Osteoblast (primary cell): ENCODE measurements around the gene USF1. TPM values are rescaled to one million over a fixed set of nuclear protein-coding genes. Genes with fewer than 3 reads are reported as not detected.

ENCODE experiments used
- DNase-seq: peaks from one replicate; pipeline ENCODE4 v3.0.0; 2011; ENCODE audit warnings: low spot score, mixed read lengths; ENCODE audit not compliant: insufficient read length; ENCODE audit errors: missing footprints
- H2AFZ ChIP-seq: 2 replicates; pipeline ENCODE4 v1.6.0; 2011; ENCODE audit warnings: mild to moderate bottlenecking, low read length
- H3K27ac ChIP-seq: 2 replicates; pipeline ENCODE4 v1.5.1; 2011; ENCODE audit warnings: mild to moderate bottlenecking, low read depth, low read length, moderate library complexity
- H3K27me3 ChIP-seq: 2 replicates; pipeline ENCODE4 v1.6.0; 2012; ENCODE audit warnings: mild to moderate bottlenecking, control low read depth, inconsistent platforms, low read length, moderate library complexity; ENCODE audit not compliant: insufficient read depth
- H3K36me3 ChIP-seq: 2 replicates; pipeline ENCODE4 v1.5.1; 2011; ENCODE audit warnings: mild to moderate bottlenecking, low read length, control low read depth, moderate library complexity; ENCODE audit not compliant: insufficient read depth
- H3K4me1 ChIP-seq: 2 replicates; pipeline ENCODE4 v1.5.1; 2011; ENCODE audit warnings: mild to moderate bottlenecking, low read length, control low read depth, moderate library complexity; ENCODE audit not compliant: insufficient read depth
- H3K4me2 ChIP-seq: 2 replicates; pipeline ENCODE4 v1.6.0; 2011; ENCODE audit warnings: mild to moderate bottlenecking, low read length; ENCODE audit not compliant: insufficient read depth
- H3K4me3 ChIP-seq: fragments of 200-600 bp; sonication (generic); 3 replicates; pipeline ENCODE4 v1.5.1; 2012; ENCODE audit warnings: mild to moderate bottlenecking, low read length, inconsistent platforms; ENCODE audit not compliant: insufficient read depth
- H3K79me2 ChIP-seq: 2 replicates; pipeline ENCODE4 v1.6.0; 2012; ENCODE audit warnings: mild to moderate bottlenecking, low read length, control low read depth, inconsistent platforms; ENCODE audit not compliant: insufficient read depth
- H3K9me3 ChIP-seq: 2 replicates; pipeline ENCODE4 v1.5.1; 2011; ENCODE audit warnings: low read depth, low read length, control low read depth
- H4K20me1 ChIP-seq: 2 replicates; pipeline ENCODE4 v1.6.0; 2012; ENCODE audit warnings: mild to moderate bottlenecking, low read length, control low read depth; ENCODE audit not compliant: insufficient read depth
- CTCF ChIP-seq: IDR thresholded peaks from 2 replicates; pipeline ENCODE4 v1.5.1; 2011; ENCODE audit warnings: mild to moderate bottlenecking, low read depth, low read length, moderate library complexity; ENCODE audit errors: extremely low read depth
- total RNA-seq: library from RNA; depleted of rRNA; stranded (reverse); fragments of >200 nt; gene quantifications from 2 replicates; pipeline ENCODE4 v1.2.3, GENCODE V29; 2012

The USF1 gene
- total RNA-seq, 1 donor, result 47.4 TPM

- Histone ChIP-seq H3K27me3 (no peaks in the 10 kb centered on the region), H3K27ac (no peak overlapping the region), H3K4me3 (no peak overlapping the region), H4K20me1 (no peaks in the 10 kb centered on the region), H3K4me1 (no peaks in the 10 kb centered on the region), H3K79me2 (no peaks in the 10 kb centered on the region), H2AFZ (no peak overlapping the region), H3K4me2 (no peak overlapping the region), H3K9me3 (no peaks in the 10 kb centered on the region), H3K36me3 (no peaks in the 10 kb centered on the region)
- no peak for TF ChIP-seq CTCF
- DNase-seq, result no peak
These were observed 36.8 kb downstream of the USF1 start for GRCh38 chr1:161008869-161009510.

GRCh38 chr1:161007369-161007768, 38.4 kb downstream of the USF1 start:
- no peaks in the 10 kb centered on the region for H3K36me3 ChIP-seq
- H3K9me3 ChIP-seq, result no peaks in the 10 kb centered on the region
- no peaks in the 10 kb centered on the region for H3K27me3 ChIP-seq
- H3K4me3 ChIP-seq, result no peak overlapping the region
- no peak overlapping the region for H3K27ac ChIP-seq
- no peak for TF ChIP-seq CTCF
- no peak overlapping the region for H2AFZ ChIP-seq
- no peaks in the 10 kb centered on the region for H3K4me1 ChIP-seq
- H3K79me2 ChIP-seq, result no peaks in the 10 kb centered on the region
- no peak overlapping the region for H3K4me2 ChIP-seq
- no peak for DNase-seq
- H4K20me1 ChIP-seq, result no peaks in the 10 kb centered on the region

GRCh38 chr1:161006563-161006962, 39.2 kb downstream of the USF1 start:
- no peak for TF ChIP-seq CTCF

GRCh38 chr1:161001525-161001924, 44.3 kb downstream of the USF1 start:
- no peak for TF ChIP-seq CTCF
- Histone ChIP-seq H3K27me3 (no peaks in the 10 kb centered on the region), H3K4me3 (no peak overlapping the region), H3K4me1 (no peaks in the 10 kb centered on the region), H3K4me2 (no peak overlapping the region), H2AFZ (no peak overlapping the region), H4K20me1 (no peaks in the 10 kb centered on the region), H3K9me3 (no peaks in the 10 kb centered on the region), H3K36me3 (no peaks in the 10 kb centered on the region), H3K27ac (no peak overlapping the region), H3K79me2 (no peaks in the 10 kb centered on the region)
- no peak for DNase-seq

More at GRCh38 chr1:161006563-161006962, 39.2 kb downstream of the USF1 start:
- Histone ChIP-seq H3K36me3 (no peaks in the 10 kb centered on the region), H3K79me2 (no peaks in the 10 kb centered on the region), H3K4me1 (no peaks in the 10 kb centered on the region), H3K27ac (no peak overlapping the region), H3K27me3 (no peaks in the 10 kb centered on the region), H3K4me3 (no peak overlapping the region), H2AFZ (no peak overlapping the region), H4K20me1 (no peaks in the 10 kb centered on the region), H3K9me3 (no peaks in the 10 kb centered on the region), H3K4me2 (no peak overlapping the region)
- no peak for DNase-seq
